ENCODE data around the gene PRLR. TPM values are rescaled to one million over a fixed set of nuclear protein-coding genes. Genes with fewer than 3 reads are reported as not detected.

Gene PRLR
- total and polyA plus RNA-seq, 2 of the 8 experiments (the other 6 are each of a cell fraction or from before 2014, with no cell fraction given): 0.53 to 2.5 TPM

GRCh38 chr5:35253582-35253981 lies 23.3 kb upstream of the PRLR start:
- Histone ChIP-seq H3K56ac (replicated peaks; ENCODE audit: insufficient read length, low read depth, low read length) (no peak overlapping the region), H3K9me3 (ENCODE audit: insufficient read depth in 2 of 2, low read depth in 1 of 2, low read length in 1 of 2) (peaks cover 12 to 15% of the 10 kb centered on the region in 2 experiments), H3K18ac (ENCODE audit: extremely low read depth, low read length) (no peak overlapping the region), H2BK5ac (ENCODE audit: low read depth, low read length) (no peak overlapping the region), H4K91ac (replicated peaks; ENCODE audit: insufficient read length, low read length) (no peak overlapping the region), H4K20me1 (replicated peaks in 1 of 2; ENCODE audit: control insufficient read depth in 1 of 2, insufficient read depth in 2 of 2, low read length in 2 of 2) (no peaks in the 10 kb centered on the region), H3K27me3 (replicated peaks in 1 of 4; ENCODE audit: control insufficient read depth in 3 of 4, extremely low read depth in 1 of 4, insufficient read depth in 3 of 4, low read length in 3 of 4) (no peaks in the 10 kb centered on the region), H2AK5ac (ENCODE audit: low read depth, low read length) (no peak overlapping the region), H4K5ac (ENCODE audit: insufficient read length, low read depth, low read length) (no peak overlapping the region), H3K9ac (replicated peaks in 1 of 4; ENCODE audit: extremely low read depth in 1 of 4, low read depth in 3 of 4, low read length in 3 of 4) (no peak overlapping the region), H3K4ac (replicated peaks; ENCODE audit: insufficient read length, low read depth, low read length) (no peak overlapping the region), H3K4me3 (ENCODE audit: extremely low read depth in 1 of 4, insufficient read depth in 2 of 4, low read depth in 3 of 4, low read length in 4 of 4) (no peak overlapping the region), H3K23me2 (ENCODE audit: low read depth, low read length) (no peaks in the 10 kb centered on the region), H4K8ac (ENCODE audit: extremely low read depth, insufficient read depth, low read length) (no peak overlapping the region), H3K79me2 (ENCODE audit: control insufficient read depth in 1 of 2, insufficient read depth in 2 of 2, low read length in 2 of 2) (no peaks in the 10 kb centered on the region), H2AFZ (ENCODE audit: low read length) (no peak overlapping the region), H3K36me3 (ENCODE audit: control insufficient read depth in 2 of 4, insufficient read depth in 4 of 4, low read length in 3 of 4) (no peaks in the 10 kb centered on the region; a peak in 1 of 8 replicates), H3K4me1 (replicated peaks in 1 of 4; ENCODE audit: control insufficient read depth in 3 of 4, insufficient read depth in 4 of 4, low read length in 3 of 4) (no peaks in the 10 kb centered on the region), H3K4me2 (ENCODE audit: insufficient read depth in 1 of 2, low read depth in 2 of 2, low read length in 2 of 2) (no peak overlapping the region), H3K23ac (ENCODE audit: insufficient read length) (no peak overlapping the region), H2BK12ac (ENCODE audit: low read depth, low read length) (no peak overlapping the region), H2BK20ac (ENCODE audit: low read length) (no peak overlapping the region), H3K27ac (ENCODE audit: low read depth, low read length) (no peak overlapping the region), H2BK120ac (replicated peaks; ENCODE audit: low read depth, low read length) (no peak overlapping the region), H2BK15ac (ENCODE audit: low read length) (no peak overlapping the region), H3K14ac (ENCODE audit: insufficient read length) (no peak overlapping the region), H3K79me1 (ENCODE audit: low read depth, low read length) (no peaks in the 10 kb centered on the region)
- DNase-seq (ENCODE audit: low read depth in 1 of 2, low spot score in 2 of 2) (no peak), FAIRE-seq (no peak)
- CTCF ChIA-PET (ENCODE audit: partially characterized antibody): no interaction called here
- 91% methylated on average over 3 of the region's 3 CpGs; no CpG with 5 or more reads in 1 of the 2 experiments for WGBS, 2 experiments (ENCODE audit: extremely low coverage in 1 of 2, insufficient coverage in 1 of 2, insufficient read length in 1 of 2, insufficient replicate concordance in 2 of 2, low coverage in 1 of 2, low lambda C conversion rate in 2 of 2, missing lambda C conversion rate in 1 of 2)
- POLR2A ChIA-PET (ENCODE audit: partially characterized antibody): no interaction called here
- TF ChIP-seq BCL11A (IDR thresholded peaks at IDR 0.05; ENCODE audit: low read depth in 2 of 2, low read length in 2 of 2) (no peak), GABPA (IDR thresholded peaks at IDR 0.05; ENCODE audit: borderline replicate concordance, insufficient read depth, low read length) (no peak), SIN3A (conservative IDR thresholded peaks at IDR 0.05 in 1 of 2, IDR thresholded peaks at IDR 0.05 in 1 of 2; ENCODE audit: low read depth in 1 of 2, low read length in 2 of 2) (no peak)
